Panc1 (cell line): ENCODE results near the gene TCN1. TPM values are rescaled to one million over a fixed set of nuclear protein-coding genes. Genes with fewer than 3 reads are reported as not detected.
A peak's percentile ranks its signal among the peaks of the same experiment; 100 is the strongest.

Experiments used
- ATAC-seq: fragments of 200-7000 bp; cut with Tn5 transposase; 2 replicates; pipeline ENCODE4 v1.9.1; 2020; ENCODE audit warnings: mild to moderate bottlenecking, moderate library complexity
- BruUV-seq: library from RNA; stranded (reverse); fragments of 400-500 nt; replicated peaks from 2 replicates; lab custom pipeline; 2021; lab: Mats Ljungman, UMichigan
- CTCF ChIA-PET: fragments of 300-600 bp; sonication (Branson Sonifier 250); formaldehyde crosslinking; loops from one replicate; lab custom pipeline; 2022; ENCODE audit warnings: antibody characterized with exemption; lab: Charles Lee
- POLR2A ChIA-PET: fragments of 300-600 bp; sonication (Branson Sonifier 250); formaldehyde crosslinking; loops from one replicate; lab custom pipeline; 2022; ENCODE audit warnings: antibody characterized with exemption; lab: Charles Lee
- DNase-seq: peaks from one replicate; pipeline ENCODE4 v3.0.0-alpha.2; 2010; ENCODE audit warnings: low read depth, low spot score
- H3K27ac ChIP-seq: 2 replicates; pipeline ENCODE4 v1.5.1; 2011; ENCODE audit warnings: mild to moderate bottlenecking, low read length, inconsistent platforms
- H3K27me3 ChIP-seq: fragments of 200-500 bp; sonication (Bioruptor generic); 2 replicates; pipeline ENCODE4 v1.6.0; 2014; ENCODE audit warnings: low read length, inconsistent platforms; ENCODE audit not compliant: control insufficient read depth, insufficient read depth
- H3K36me3 ChIP-seq: fragments of 200-500 bp; sonication (Bioruptor generic); 2 replicates; pipeline ENCODE4 v1.5.1; 2014; ENCODE audit warnings: inconsistent platforms, mild to moderate bottlenecking, low read length, moderate library complexity; ENCODE audit not compliant: control insufficient read depth, insufficient read depth
- H3K4me1 ChIP-seq: 2 replicates; pipeline ENCODE4 v1.5.1; 2011; ENCODE audit warnings: inconsistent platforms, mild to moderate bottlenecking, low read length, moderate library complexity; ENCODE audit not compliant: control insufficient read depth, insufficient read depth
- H3K4me3 ChIP-seq, 2 experiments: 2 replicates each; pipeline ENCODE4 v1.5.1; 2011 to 2012; ENCODE audit warnings: low read depth in 2 of 2, low read length in 2 of 2, mild to moderate bottlenecking in 2 of 2, inconsistent platforms in 1 of 2, moderate library complexity in 1 of 2
- H3K9me3 ChIP-seq: fragments of 200-500 bp; sonication (Bioruptor generic); 2 replicates; pipeline ENCODE4 v1.5.1; 2014; ENCODE audit warnings: low read depth, mild to moderate bottlenecking, inconsistent platforms, low read length, moderate library complexity; ENCODE audit not compliant: control insufficient read depth, insufficient read depth
- CTCF ChIP-seq: fragments of 450-650 bp; IDR thresholded peaks from 2 replicates; pipeline ENCODE4 v1.5.1; 2017; ENCODE audit warnings: mild to moderate bottlenecking
- POLR2AphosphoS5 ChIP-seq: IDR thresholded peaks from 2 replicates; pipeline ENCODE4 v1.6.1; 2012; ENCODE audit warnings: mild to moderate bottlenecking, low read depth, low read length, moderate library complexity
- REST ChIP-seq, 2 experiments: IDR thresholded peaks; 2 replicates each; pipeline ENCODE4 v1.6.1; 2011 to 2012; ENCODE audit warnings: low read depth in 2 of 2, control low read depth in 1 of 2, low read length in 1 of 2, mild to moderate bottlenecking in 1 of 2, moderate library complexity in 1 of 2; ENCODE audit not compliant: insufficient read depth in 1 of 2
- SIN3A ChIP-seq: IDR thresholded peaks from 2 replicates; pipeline ENCODE4 v1.6.1; 2012; ENCODE audit warnings: low read depth, mild to moderate bottlenecking, low read length, moderate library complexity, borderline replicate concordance; ENCODE audit not compliant: insufficient read depth
- TCF7L2 ChIP-seq: IDR thresholded peaks from 2 replicates; pipeline ENCODE4 v1.6.1; 2011; ENCODE audit warnings: mild to moderate bottlenecking, low read depth, low read length, inconsistent platforms
- in situ Hi-C: cut with HindIII; loops from 2 replicates; pipeline ENCODE4 v1.10.0; 2016; ENCODE audit warnings: low sequenced_read_pairs, low pct_unique_long_range_greater_than_20kb
- intact Hi-C: fragments of 100-400 bp; cut with micrococcal nuclease; formaldehyde crosslinking; loops from one replicate; pipeline ENCODE4 v1.10.0; 2022; ENCODE audit not compliant: unreplicated experiment
- total RNA-seq: library from RNA; stranded (reverse); gene quantifications from one replicate; pipeline ENCODE4 v1.2.1, GENCODE V29; 2021; ENCODE audit not compliant: unreplicated experiment

Gene TCN1
- total RNA-seq, 1 experiment from 2014 or later = not detected

- intact Hi-C loops = no loop called here
- Histone ChIP-seq H3K9me3 (no peaks in the 10 kb centered on the region; the same call in 1 of the 2 replicates), H3K27ac (peak overlapping the region; percentile 93), H3K4me3 (peak overlapping the region; percentile 89 to 96), H3K4me1 (peaks cover 5% of the 10 kb centered on the region; the same call in 1 of the 2 replicates), H3K36me3 (peaks cover 12% of the 10 kb centered on the region), H3K27me3 (no peaks in the 10 kb centered on the region)
- ATAC-seq (no peak; the same call in 1 of the 2 replicates), DNase-seq (no peak)
- ChIA-PET CTCF (interaction anchor here (0.9 kb wide), 1 partner anchor 55 kb away, joined by 4 read pairs; no protein-coding TSS in a partner anchor), POLR2A (no interaction called here)
- TF ChIP-seq TCF7L2 = no peak
- no peak for TF ChIP-seq CTCF
- TF ChIP-seq SIN3A = no peak
- TF ChIP-seq POLR2AphosphoS5 = no peak; the same call in 1 of the 2 replicates
- no peak for TF ChIP-seq REST (IDR thresholded peaks at IDR 0.05; ENCODE audit: insufficient read depth in 1 of 2, low read depth in 2 of 2, low read length in 1 of 2)
- no TSS peak for BruUV-seq
- in situ Hi-C loops = no loop called here
Observed at GRCh38 chr11:59810911-59811259, 55.4 kb downstream of the TCN1 start.

GRCh38 chr11:59810189-59810910 is 55.9 kb downstream of the TCN1 start, which contains the start of gene MRPL16:
Gene MRPL16, minus strand, starts transcription at chr11:59810778. Its CDS starts 120 bp downstream, at chr11:59810658.
- Histone ChIP-seq H3K36me3 (peaks cover 16% of the 10 kb centered on the region), H3K27ac (peak within 1 kb of the TSS; percentile 93), H3K27me3 (no peaks in the 10 kb centered on the region), H3K4me3 (peak within 1 kb of the TSS; percentile 89 to 96), H3K9me3 (no peaks in the 10 kb centered on the region; the same call in 1 of the 2 replicates), H3K4me1 (peaks cover 5% of the 10 kb centered on the region; the same call in 1 of the 2 replicates)
- CTCF ChIA-PET = interaction anchor here (0.9 kb wide), 1 partner anchor 54 kb away, joined by 4 read pairs; no protein-coding TSS in a partner anchor
- BruUV-seq = no TSS peak
- in situ Hi-C loops = no loop called here
- POLR2A ChIA-PET = interaction anchor here (0.6 kb wide), 1 partner anchor 320 kb away, joined by 8 read pairs; no protein-coding TSS in a partner anchor
- peak; percentile 90 for TF ChIP-seq POLR2AphosphoS5
- 0 out of 4 replicates have a peak, but pooled peaks have one; percentile 13 to 24 for TF ChIP-seq REST (IDR thresholded peaks at IDR 0.05; ENCODE audit: insufficient read depth in 1 of 2, low read depth in 2 of 2, low read length in 1 of 2)
- no peak; the same call in 1 of the 2 replicates for TF ChIP-seq SIN3A
- peak; percentile 90 for TF ChIP-seq TCF7L2
- intact Hi-C loops = no loop called here
- peak; percentile 98 for ATAC-seq
- DNase-seq = peak; percentile 61
